COLO668 (cell line): ENCODE measurements around the gene PAXIP1.

Experiments
- DNase-seq: peaks from one replicate; lab custom pipeline; 2025; ENCODE audit not compliant: unreplicated experiment; lab: John Stamatoyannopoulos, UW

Gene PAXIP1

GRCh38 chr7:154996101-154996500 is 6.8 kb downstream of the PAXIP1 start:
- no peak for DNase-seq

DNA sequence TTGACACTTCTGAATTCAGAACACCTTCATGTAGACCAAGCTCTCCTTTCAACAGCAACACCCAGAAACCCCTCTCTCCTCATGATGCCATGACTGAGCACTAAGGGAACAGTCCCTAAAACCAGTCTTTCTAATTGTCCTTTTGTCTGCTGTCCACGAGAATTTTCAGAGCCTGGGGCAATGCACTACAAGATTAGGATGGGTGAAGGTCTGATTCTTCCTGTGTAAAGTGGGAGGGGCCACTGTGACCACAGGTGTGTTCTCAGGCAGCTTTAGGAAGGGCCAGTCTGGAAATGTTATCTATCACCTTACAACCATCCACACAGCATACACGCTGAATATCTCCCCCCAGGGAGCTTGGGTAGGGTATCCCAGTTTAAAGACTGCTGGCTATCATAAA is 7.9 kb downstream of the PAXIP1 start:
- DNase-seq: no peak

DNA sequence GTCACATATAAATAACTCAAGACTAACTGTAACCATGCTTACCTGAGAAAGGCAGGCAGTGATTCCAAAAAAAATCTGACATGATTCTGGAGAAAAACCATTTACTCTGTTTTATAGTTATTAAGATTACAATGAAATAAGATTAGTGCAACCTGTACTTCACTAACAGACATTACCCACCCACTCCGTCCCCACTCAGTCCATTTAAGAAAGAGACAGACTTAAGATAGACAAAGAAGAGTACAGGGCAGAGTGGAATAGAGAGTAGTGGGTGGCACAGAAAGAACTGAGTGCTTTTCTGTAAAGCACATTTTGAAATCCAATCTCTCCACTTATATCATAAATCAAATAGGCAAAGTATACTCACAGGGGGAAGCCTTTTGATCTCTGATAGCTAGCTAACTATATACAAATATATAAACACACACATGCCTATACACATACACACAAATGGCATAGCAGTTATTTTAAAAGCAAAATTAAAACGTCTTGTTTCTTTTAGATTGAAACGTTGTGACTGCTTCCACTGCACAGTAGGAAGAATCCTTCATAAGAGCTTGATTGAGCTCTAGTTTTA is 11.9 kb downstream of the PAXIP1 start:
- no peak for DNase-seq

DNA sequence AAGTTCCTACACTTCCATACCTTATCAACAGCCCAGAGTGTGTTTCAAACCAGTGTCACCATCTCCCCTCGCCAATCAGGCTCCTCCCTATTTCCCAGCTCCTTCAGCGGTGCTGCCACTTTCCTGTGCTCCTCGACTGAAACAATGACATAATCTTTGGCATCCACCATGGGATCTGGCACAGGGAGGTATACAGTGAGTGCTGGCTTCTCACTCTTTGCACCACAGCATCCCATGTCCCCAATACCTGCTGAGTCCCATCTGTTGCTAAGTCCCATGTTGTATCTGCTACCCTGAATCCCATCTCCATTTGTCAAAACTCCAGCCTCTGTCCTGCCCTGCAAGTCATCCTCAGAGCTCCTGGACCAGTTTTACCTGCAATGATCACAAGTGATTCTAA is 15.4 kb downstream of the PAXIP1 start:
- DNase-seq: no peak

DNA sequence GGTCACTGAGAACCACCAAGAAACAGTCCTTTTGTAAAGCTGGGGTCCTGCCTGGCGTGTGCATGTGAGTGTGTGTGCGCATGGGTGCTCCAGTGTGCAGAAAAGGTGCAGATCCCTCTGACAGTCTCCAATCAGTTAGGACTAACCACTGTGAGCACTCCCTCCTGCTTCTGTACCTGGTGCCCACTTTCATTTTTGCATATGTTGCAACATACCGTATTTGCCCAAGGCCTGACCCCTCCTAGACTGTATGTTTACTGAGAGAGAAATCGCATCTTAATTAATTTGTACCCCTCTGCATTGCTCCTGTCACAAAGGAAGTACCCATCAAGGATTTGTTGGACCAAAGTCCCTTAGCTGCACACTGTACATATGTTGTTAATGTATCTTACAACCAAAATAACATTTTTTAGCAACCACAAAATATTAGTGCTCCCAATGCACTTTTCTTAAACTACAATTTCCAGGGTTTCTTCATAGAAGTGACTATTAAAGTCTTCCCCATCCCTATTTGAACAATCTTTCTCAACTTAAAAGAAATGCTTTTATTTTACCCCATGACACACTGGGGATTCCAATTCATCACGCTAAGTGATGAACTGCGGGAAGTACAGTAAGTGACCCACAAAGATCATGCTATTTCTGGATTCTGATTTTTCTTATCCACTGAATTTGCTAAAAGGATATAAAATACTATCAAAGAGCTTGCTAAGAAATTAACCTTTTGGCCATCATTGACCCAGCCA is 16.6 kb downstream of the PAXIP1 start:
- DNase-seq: no peak

- no peak for DNase-seq
These were observed 17.7 kb downstream of the PAXIP1 start for GRCh38 chr7:154985230-154985629.

- no peak for DNase-seq
These were observed 18.2 kb downstream of the PAXIP1 start for GRCh38 chr7:154984601-154985188.

DNA sequence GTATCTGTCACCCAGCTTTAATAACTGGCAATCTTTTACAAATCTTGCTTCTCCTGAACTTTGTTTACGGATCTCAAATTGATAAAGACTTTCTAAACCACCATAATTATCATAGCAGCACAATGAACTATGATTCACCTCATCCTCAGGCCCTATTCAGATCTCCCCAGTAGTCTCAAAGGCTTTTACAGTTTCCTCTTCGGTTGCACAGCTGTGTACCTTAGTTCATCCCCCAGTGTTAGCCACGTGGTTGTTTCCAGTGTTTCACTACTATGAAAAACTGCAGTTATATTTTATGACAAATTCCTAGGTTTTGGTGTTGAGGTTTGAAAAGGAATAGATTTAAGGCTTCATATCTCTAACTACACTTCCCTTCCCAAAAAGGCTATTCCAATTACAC is 24.9 kb downstream of the PAXIP1 start:
- no peak for DNase-seq

- DNase-seq: no peak
These were observed 25.7 kb downstream of the PAXIP1 start for GRCh38 chr7:154977250-154977649.

DNA sequence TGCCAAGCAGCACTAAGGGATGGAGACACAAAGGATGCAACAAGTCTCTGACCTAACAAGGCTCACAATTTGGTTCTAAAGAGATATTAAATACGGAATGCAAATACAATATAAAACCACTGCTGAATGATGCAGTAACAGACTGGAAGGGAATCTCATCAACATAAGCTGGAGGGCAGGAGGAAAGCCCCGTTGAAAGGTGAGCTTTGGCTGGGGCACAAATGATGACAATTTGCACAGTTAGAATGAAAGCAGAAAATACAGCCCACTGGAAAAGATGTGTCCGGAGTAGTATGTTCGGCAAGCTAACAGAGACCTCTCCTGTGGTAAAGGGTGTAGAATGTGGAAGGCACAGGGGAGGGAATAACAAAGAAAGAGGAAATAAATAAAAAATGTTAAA is 26.1 kb downstream of the PAXIP1 start:
- DNase-seq: no peak

DNA sequence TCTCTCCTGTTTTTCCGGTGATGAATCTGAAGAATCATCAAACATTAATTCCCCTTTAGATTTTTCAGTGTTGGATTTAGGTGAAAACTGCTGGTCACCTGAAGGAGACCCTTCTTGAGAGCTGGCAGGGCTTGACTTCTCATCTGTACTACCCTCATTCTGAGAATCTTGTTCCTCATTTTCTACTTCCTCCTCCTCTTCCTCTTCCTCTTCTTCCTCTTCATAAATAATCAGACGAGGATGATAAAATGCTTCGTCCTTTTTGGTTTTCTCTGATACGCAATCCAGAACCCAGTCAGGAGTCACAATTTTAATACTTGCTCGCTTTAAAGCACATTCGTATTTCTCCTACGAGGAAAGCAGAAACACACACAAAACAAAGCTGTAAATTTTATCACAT is 26.9 kb downstream of the PAXIP1 start:
- DNase-seq: no peak

- no peak for DNase-seq
These were observed 29.5 kb downstream of the PAXIP1 start for GRCh38 chr7:154973381-154973780.

DNA sequence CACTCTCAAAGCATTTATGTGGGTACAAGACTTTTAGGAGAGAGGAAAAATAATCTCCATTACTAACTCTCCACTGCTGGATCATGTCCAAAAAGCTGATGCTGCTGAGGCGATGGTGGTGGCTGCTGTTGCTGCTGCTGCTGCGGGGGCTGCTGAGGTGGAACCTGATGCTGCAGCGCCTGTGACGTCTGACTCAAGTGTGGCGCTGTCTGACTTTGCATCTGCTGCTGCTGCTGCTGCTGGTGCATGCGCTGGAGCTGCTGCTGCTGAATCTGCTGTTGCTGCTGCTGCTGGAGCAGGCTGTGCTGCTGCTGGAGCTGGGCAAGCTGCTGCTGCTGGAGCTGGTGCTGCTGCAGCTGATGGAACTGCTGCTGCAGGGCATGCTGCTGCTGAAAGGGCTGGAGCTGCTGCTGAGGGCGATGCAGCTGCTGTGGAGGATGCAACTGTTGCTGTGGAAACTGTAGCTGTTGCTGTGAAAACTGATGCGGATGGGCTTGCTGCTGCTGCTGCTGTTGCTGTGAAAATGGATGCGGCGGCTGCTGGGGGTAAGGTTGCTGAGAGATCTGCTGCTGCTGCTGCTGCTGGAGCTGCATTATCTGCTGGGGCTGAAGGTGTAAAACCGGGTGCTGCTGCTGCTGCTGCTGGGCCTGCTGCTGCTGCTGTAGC is 34.5 kb downstream of the PAXIP1 start:
- DNase-seq: no peak

DNA sequence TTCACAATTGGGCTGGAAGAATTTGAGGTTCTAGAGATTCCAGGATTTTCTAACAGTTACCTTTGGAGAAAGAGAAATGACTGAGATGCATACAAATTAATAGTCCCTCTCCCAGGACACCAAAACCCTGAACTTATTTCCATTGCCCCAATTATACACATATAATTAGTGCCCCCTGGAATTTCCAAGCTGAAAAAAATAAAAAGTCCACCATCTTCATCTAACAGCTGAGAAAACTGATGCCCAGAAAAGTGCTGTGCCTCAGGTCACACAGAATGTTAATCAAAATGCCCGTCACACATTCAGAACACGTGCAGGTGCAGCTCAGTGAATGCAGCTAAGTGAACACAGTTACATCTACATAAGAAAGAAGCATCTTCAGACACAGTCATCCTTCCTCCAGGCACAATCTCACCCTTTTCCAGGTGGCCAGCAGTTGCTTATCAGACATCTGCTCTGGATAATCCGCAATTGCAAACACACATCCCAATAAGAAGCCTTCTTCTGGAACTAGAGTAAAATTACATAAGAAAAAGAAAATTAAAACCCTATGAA is 35.4 kb downstream of the PAXIP1 start:
- DNase-seq: no peak

- no peak for DNase-seq
These were observed 37.9 kb downstream of the PAXIP1 start for GRCh38 chr7:154965014-154965413.

DNA sequence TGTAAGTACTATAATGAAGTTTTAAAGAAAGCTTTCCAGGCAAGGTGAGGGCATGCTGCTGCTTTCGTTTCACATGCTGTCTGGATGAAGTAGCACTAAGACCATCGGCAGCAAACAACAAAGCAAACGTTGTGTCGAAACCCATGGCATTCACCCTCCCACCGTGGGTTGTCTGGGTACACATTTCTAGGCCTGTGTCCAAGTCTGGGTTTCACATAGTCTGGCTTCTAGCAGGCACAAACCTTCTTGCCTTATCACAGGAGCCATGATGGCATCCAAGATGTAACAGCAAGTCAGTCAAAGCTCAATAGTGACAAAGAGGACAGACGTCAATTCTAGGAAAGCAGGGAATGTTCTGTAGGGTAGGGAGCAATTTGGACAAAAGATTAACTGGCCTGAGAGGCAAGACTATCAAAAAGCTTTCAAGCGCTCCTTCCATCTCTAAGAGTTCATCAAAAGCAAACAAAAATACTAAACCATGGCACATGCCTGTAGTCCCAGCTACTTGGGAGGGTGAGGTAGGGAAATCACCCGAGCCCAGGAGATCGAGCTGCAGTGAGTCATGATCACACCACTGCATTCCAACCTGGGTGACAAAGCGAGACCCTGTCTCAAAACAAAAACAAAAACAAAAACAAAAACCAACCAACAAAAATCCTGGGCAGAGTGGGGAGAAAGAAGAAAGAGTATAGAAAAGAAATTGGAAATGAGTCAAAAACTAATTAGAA is 42.7 kb downstream of the PAXIP1 start:
- DNase-seq: no peak

- DNase-seq: no peak
These were observed 46.5 kb downstream of the PAXIP1 start for GRCh38 chr7:154956427-154956826.

- DNase-seq: peak; percentile 46
These were observed 49.8 kb downstream of the PAXIP1 start for GRCh38 chr7:154953006-154953684.

DNA sequence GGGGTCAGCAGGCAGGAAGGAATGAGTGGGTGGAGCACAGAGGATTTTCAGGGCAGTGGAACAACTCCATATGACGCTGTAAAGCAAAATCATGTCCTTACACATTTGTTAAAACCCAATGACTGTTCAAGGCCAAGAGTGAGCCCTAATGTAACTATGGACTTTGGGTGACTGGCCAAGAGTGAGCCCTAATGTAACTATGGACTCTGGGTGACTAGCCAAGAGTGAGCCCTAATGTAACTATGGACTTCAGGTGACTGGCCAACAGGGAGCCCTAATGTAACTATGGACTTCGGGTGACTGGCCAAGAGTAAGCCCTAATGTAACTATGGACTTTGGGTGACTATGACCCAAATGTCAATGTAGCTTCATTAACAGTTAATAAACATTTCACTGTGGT is 52.0 kb downstream of the PAXIP1 start:
- DNase-seq: no peak

DNA sequence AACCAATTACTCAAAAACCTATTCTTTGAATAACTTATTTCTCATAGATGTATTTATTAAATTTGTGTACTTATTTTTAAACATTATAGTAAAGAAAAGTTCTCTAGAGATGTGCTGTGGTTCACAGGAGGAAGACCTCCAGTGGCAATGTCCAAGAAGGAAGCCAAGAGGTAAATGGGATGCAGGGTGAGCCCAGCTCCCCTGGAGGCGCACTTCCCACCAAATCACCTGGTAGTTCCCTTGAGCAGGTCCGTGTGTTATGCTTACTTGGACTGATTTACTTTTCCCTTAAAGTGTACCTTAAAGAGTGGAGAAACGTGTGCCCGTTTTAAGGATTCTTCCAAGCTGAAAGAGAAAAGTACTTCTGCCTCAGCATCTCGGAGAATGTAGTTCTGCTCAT is 55.3 kb downstream of the PAXIP1 start:
- DNase-seq: no peak

DNA sequence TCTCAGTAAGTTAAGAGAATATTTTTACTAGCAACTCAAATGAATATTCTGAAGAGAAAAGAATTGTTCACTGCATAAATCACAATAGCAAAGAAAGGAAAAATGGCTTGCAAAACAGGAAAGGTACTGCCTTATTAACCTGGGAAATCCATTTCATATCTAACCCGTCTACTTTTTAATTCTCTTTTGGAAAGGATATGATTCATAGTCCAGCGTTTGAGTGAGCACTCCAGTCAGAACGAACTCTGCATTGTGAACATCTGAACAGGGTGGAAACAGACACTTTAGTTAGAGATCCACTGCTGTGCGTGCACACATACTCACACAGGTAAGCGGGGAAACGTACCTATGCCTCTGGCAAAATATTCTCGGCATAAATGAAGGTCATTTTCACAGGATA is 56.8 kb downstream of the PAXIP1 start:
- no peak for DNase-seq
